GM10847 (cell line): ENCODE data around the gene ADGRE3.

Source experiments
- POLR2A ChIP-seq: IDR thresholded peaks from 2 replicates; pipeline ENCODE4 v1.6.1; 2011; ENCODE audit not compliant: insufficient read length; ENCODE audit errors: extremely low read depth

The ADGRE3 gene

GRCh38 chr19:14629557-14629956, 45.1 kb downstream of the ADGRE3 start:
- TF ChIP-seq POLR2A, result no peak

- no peak for TF ChIP-seq POLR2A
These were observed 55.2 kb downstream of the ADGRE3 start for GRCh38 chr19:14619404-14619803.

GRCh38 chr19:14616407-14616806, 58.2 kb downstream of the ADGRE3 start:
- TF ChIP-seq POLR2A, result no peak

- no peak for TF ChIP-seq POLR2A
These were observed 59.0 kb downstream of the ADGRE3 start for GRCh38 chr19:14615623-14616022.

GRCh38 chr19:14614099-14614412, 60.6 kb downstream of the ADGRE3 start:
- TF ChIP-seq POLR2A, result no peak

- TF ChIP-seq POLR2A, result no peak
These were observed 62.0 kb downstream of the ADGRE3 start for GRCh38 chr19:14612657-14613056.

- no peak for TF ChIP-seq POLR2A
These were observed 63.6 kb downstream of the ADGRE3 start for GRCh38 chr19:14611051-14611450.

GRCh38 chr19:14606627-14607026, 68.0 kb downstream of the ADGRE3 start:
- no peak for TF ChIP-seq POLR2A

GRCh38 chr19:14603990-14604387, 70.7 kb downstream of the ADGRE3 start:
- no peak for TF ChIP-seq POLR2A

- no peak for TF ChIP-seq POLR2A
These were observed 75.0 kb downstream of the ADGRE3 start for GRCh38 chr19:14599548-14600147.

- TF ChIP-seq POLR2A, result no peak
These were observed 79.1 kb downstream of the ADGRE3 start for GRCh38 chr19:14595558-14595957.

GRCh38 chr19:14582894-14583340, 91.7 kb downstream of the ADGRE3 start, which contains the start of gene CLEC17A:
CLEC17A (plus strand) TSS chr19:14583084; CDS start chr19:14583161, 77 bp downstream.
- TF ChIP-seq POLR2A, result peak; percentile 93

GRCh38 chr19:14580623-14581237, 93.9 kb downstream of the ADGRE3 start:
- no peak for TF ChIP-seq POLR2A

GRCh38 chr19:14577885-14578427, 96.7 kb downstream of the ADGRE3 start:
- TF ChIP-seq POLR2A, result no peak

- TF ChIP-seq POLR2A, result no peak
These were observed 97.4 kb downstream of the ADGRE3 start for GRCh38 chr19:14577264-14577663.

GRCh38 chr19:14576363-14576762, 98.3 kb downstream of the ADGRE3 start:
- TF ChIP-seq POLR2A, result no peak
